ENCODE results near the gene MLLT3. TPM values are rescaled to one million over a fixed set of nuclear protein-coding genes. Genes with fewer than 3 reads are reported as not detected.

MLLT3 gene
- 1 to 10 TPM; 5.6 to 5.7 TPM for total RNA-seq

GRCh38 chr9:20622330-20623020 is at the start of gene MLLT3:
TSS of gene MLLT3 (minus strand) at chr9:20622499.
- intact Hi-C loops (cut with DNase I) = no loop called here
- 0% methylated on average over 23 to 41 of the region's 41 CpGs for WGBS, 2 donors
- Histone ChIP-seq H3K9me3 (no peaks in the 10 kb centered on the region), H3K4me3 (peak within 1 kb of the TSS; percentile 81 to 92), H3K4me1 (peaks cover 18% of the 10 kb centered on the region), H3K27ac (peak within 1 kb of the TSS; percentile 52 to 87 (median 80)), H3K36me3 (replicated peaks in 1 of 2; ENCODE audit: insufficient read depth in 1 of 2, low read depth in 2 of 2) (no peaks in the 10 kb centered on the region), H3K27me3 (no peaks in the 10 kb centered on the region)
- ATAC-seq (peak; percentile 91), DNase-seq (peak; percentile 95 to 97 (median 96))
- TF ChIP-seq POLR2A (IDR thresholded peaks at IDR 0.05) (peak; percentile 24 to 71 (median 65)), CTCF (IDR thresholded peaks at IDR 0.05) (peak in 1 of 7 experiments; percentile 7)

GRCh38 chr9:20671635-20672034 is 49.3 kb upstream of the MLLT3 start:
- ATAC-seq = no peak
- TF ChIP-seq POLR2A (IDR thresholded peaks at IDR 0.05) (no peak), CTCF (IDR thresholded peaks at IDR 0.05) (no peak)
- WGBS, 2 donors = 47 to 64% methylated on average over 4 of the region's 4 CpGs

GRCh38 chr9:20670395-20670794 is 48.1 kb upstream of the MLLT3 start:
- Histone ChIP-seq H3K36me3 (replicated peaks in 1 of 2; ENCODE audit: insufficient read depth in 1 of 2, low read depth in 2 of 2) (no peaks in the 10 kb centered on the region), H3K9me3 (no peaks in the 10 kb centered on the region), H3K27ac (no peak overlapping the region), H3K4me1 (no peaks in the 10 kb centered on the region), H3K27me3 (no peaks in the 10 kb centered on the region), H3K4me3 (no peak overlapping the region)
- ATAC-seq (no peak), DNase-seq (no peak)
- TF ChIP-seq CTCF (IDR thresholded peaks at IDR 0.05) (no peak), POLR2A (IDR thresholded peaks at IDR 0.05) (no peak)
- intact Hi-C loops (cut with DNase I) = no loop called here
- 60 to 61% methylated on average over 6 of the region's 6 CpGs for WGBS, 2 donors

More at GRCh38 chr9:20671635-20672034, 49.3 kb upstream of the MLLT3 start:
- intact Hi-C loops (cut with DNase I) = no loop called here
- H3K4me1 ChIP-seq = no peaks in the 10 kb centered on the region
- no peaks in the 10 kb centered on the region for H3K36me3 ChIP-seq (replicated peaks in 1 of 2; ENCODE audit: insufficient read depth in 1 of 2, low read depth in 2 of 2)
- H3K27me3 ChIP-seq = no peaks in the 10 kb centered on the region
- H3K4me3 ChIP-seq = no peak overlapping the region
- no peaks in the 10 kb centered on the region for H3K9me3 ChIP-seq
- no peak overlapping the region for H3K27ac ChIP-seq
- DNase-seq = no peak

- no peak overlapping the region for H3K27ac ChIP-seq
- no peaks in the 10 kb centered on the region for H3K9me3 ChIP-seq
- peaks cover 24% of the 10 kb centered on the region for H3K4me1 ChIP-seq
- H3K36me3 ChIP-seq (replicated peaks in 1 of 2; ENCODE audit: insufficient read depth in 1 of 2, low read depth in 2 of 2) = no peaks in the 10 kb centered on the region
- intact Hi-C loops (cut with DNase I) = no loop called here
- DNase-seq (no peak), ATAC-seq (no peak)
- no peaks in the 10 kb centered on the region for H3K27me3 ChIP-seq
- 92 to 94% methylated on average over 3 of the region's 3 CpGs for WGBS, 2 donors
- no peak for TF ChIP-seq POLR2A (IDR thresholded peaks at IDR 0.05)
- no peak for TF ChIP-seq CTCF (IDR thresholded peaks at IDR 0.05)
- no peak overlapping the region for H3K4me3 ChIP-seq
These were observed 42.2 kb upstream of the MLLT3 start for GRCh38 chr9:20664501-20664900.

- H3K36me3 ChIP-seq (replicated peaks in 1 of 2; ENCODE audit: insufficient read depth in 1 of 2, low read depth in 2 of 2) = no peaks in the 10 kb centered on the region
- H3K4me1 ChIP-seq = peaks cover 33% of the 10 kb centered on the region
- no peak for ATAC-seq
- no peak for DNase-seq
- H3K4me3 ChIP-seq = no peak overlapping the region
- TF ChIP-seq POLR2A (IDR thresholded peaks at IDR 0.05) = no peak
- no peak for TF ChIP-seq CTCF (IDR thresholded peaks at IDR 0.05)
- H3K9me3 ChIP-seq = no peaks in the 10 kb centered on the region
- intact Hi-C loops (cut with DNase I) = no loop called here
- H3K27me3 ChIP-seq = no peaks in the 10 kb centered on the region
- WGBS, 2 donors = 88 to 89% methylated on average over 2 of the region's 2 CpGs
- no peak overlapping the region for H3K27ac ChIP-seq
These were observed 40.8 kb upstream of the MLLT3 start for GRCh38 chr9:20663133-20663532.

Data from body of pancreas (tissue), 4 donors.